PC-9 (cell line): ENCODE data around the gene TMEM120B. TPM values are rescaled to one million over a fixed set of nuclear protein-coding genes. Genes with fewer than 3 reads are reported as not detected.

Experiments
- BruUV-seq: library from RNA; stranded (reverse); fragments of 400-500 nt; replicated peaks from 2 replicates; lab custom pipeline; 2021; lab: Mats Ljungman, UMichigan
- CTCF ChIA-PET: fragments of 300-600 bp; sonication (Branson Sonifier 250); formaldehyde crosslinking; loops from one replicate; lab custom pipeline; 2022; ENCODE audit warnings: antibody characterized with exemption; lab: Charles Lee
- POLR2A ChIA-PET: fragments of 300-600 bp; sonication (Branson Sonifier 250); formaldehyde crosslinking; loops from one replicate; lab custom pipeline; 2022; ENCODE audit warnings: antibody characterized with exemption; ENCODE audit not compliant: unreplicated experiment; lab: Charles Lee
- DNase-seq, 2 experiments: peaks; one replicate each; pipeline versions ENCODE4 v3.0.0 to v3.0.0-alpha.2; 2015 to 2022; ENCODE audit warnings: mixed read lengths in 1 of 2
- H2AFZ ChIP-seq: fragments of 200-600 bp; sonication (generic); 2 replicates; pipeline ENCODE4 v1.8.1; 2017; ENCODE audit warnings: antibody characterized with exemption
- H3F3A ChIP-seq: fragments of 200-600 bp; sonication (generic); 2 replicates; pipeline ENCODE4 v1.8.1; 2017; ENCODE audit warnings: antibody characterized with exemption, mild to moderate bottlenecking, low read depth; ENCODE audit not compliant: insufficient read depth
- H3K27ac ChIP-seq: fragments of 200-600 bp; sonication (generic); 2 replicates; pipeline ENCODE4 v1.6.1; 2016; ENCODE audit warnings: mixed run types
- H3K27me3 ChIP-seq: fragments of 200-600 bp; sonication (generic); 2 replicates; pipeline ENCODE4 v1.6.1; 2016; ENCODE audit warnings: low read depth, mixed run types; ENCODE audit not compliant: insufficient read depth
- H3K36me3 ChIP-seq: fragments of 200-600 bp; sonication (generic); 2 replicates; pipeline ENCODE4 v1.6.1; 2016; ENCODE audit warnings: low read depth, mixed run types
- H3K4me1 ChIP-seq: fragments of 200-600 bp; sonication (generic); replicated peaks from 2 replicates; pipeline ENCODE4 v1.6.1; 2016; ENCODE audit warnings: mixed run types; ENCODE audit not compliant: insufficient read depth
- H3K4me2 ChIP-seq: fragments of 200-600 bp; sonication (generic); 2 replicates; pipeline ENCODE4 v1.6.1; 2017; ENCODE audit warnings: mixed run types
- H3K4me3 ChIP-seq: fragments of 200-600 bp; sonication (generic); 2 replicates; pipeline ENCODE4 v1.6.1; 2016; ENCODE audit warnings: mixed run types
- H3K79me2 ChIP-seq: fragments of 200-600 bp; sonication (generic); 2 replicates; pipeline ENCODE4 v1.6.1; 2017; ENCODE audit warnings: low read depth, mixed run types
- H3K9me2 ChIP-seq: fragments of 200-600 bp; sonication (generic); 2 replicates; pipeline ENCODE4 v1.8.1; 2017; ENCODE audit warnings: mild to moderate bottlenecking; ENCODE audit not compliant: insufficient read depth
- H3K9me3 ChIP-seq: fragments of 200-600 bp; sonication (generic); 2 replicates; pipeline ENCODE4 v1.8.1; 2016; ENCODE audit warnings: low read depth; ENCODE audit not compliant: insufficient read depth
- H4K20me1 ChIP-seq: fragments of 200-600 bp; sonication (generic); 2 replicates; pipeline ENCODE4 v1.8.1; 2017; ENCODE audit not compliant: insufficient read depth
- EZH2 ChIP-seq: fragments of 200-600 bp; sonication (generic); IDR thresholded peaks from 2 replicates; pipeline ENCODE4 v1.8.0; 2017; ENCODE audit warnings: antibody characterized with exemption, low read depth
- intact Hi-C: fragments of 100-400 bp; cut with micrococcal nuclease; formaldehyde crosslinking; loops from one replicate; pipeline ENCODE4 v1.10.0; 2022; ENCODE audit not compliant: unreplicated experiment
- total RNA-seq: library from RNA; stranded (reverse); gene quantifications from 2 replicates; pipeline ENCODE4 v1.2.3, GENCODE V29; 2021
- TF ChIP-seq, protein P1 (sequence below): fragments of 200-600 bp; sonication (generic); conservative IDR thresholded peaks from 2 replicates; pipeline ENCODE4 v1.6.1; 2017; ENCODE audit warnings: mixed run types, antibody characterized with exemption, mild to moderate bottlenecking, moderate library complexity

Gene TMEM120B
- total RNA-seq, 1 experiment from 2014 or later: 12.4 TPM

DNA sequence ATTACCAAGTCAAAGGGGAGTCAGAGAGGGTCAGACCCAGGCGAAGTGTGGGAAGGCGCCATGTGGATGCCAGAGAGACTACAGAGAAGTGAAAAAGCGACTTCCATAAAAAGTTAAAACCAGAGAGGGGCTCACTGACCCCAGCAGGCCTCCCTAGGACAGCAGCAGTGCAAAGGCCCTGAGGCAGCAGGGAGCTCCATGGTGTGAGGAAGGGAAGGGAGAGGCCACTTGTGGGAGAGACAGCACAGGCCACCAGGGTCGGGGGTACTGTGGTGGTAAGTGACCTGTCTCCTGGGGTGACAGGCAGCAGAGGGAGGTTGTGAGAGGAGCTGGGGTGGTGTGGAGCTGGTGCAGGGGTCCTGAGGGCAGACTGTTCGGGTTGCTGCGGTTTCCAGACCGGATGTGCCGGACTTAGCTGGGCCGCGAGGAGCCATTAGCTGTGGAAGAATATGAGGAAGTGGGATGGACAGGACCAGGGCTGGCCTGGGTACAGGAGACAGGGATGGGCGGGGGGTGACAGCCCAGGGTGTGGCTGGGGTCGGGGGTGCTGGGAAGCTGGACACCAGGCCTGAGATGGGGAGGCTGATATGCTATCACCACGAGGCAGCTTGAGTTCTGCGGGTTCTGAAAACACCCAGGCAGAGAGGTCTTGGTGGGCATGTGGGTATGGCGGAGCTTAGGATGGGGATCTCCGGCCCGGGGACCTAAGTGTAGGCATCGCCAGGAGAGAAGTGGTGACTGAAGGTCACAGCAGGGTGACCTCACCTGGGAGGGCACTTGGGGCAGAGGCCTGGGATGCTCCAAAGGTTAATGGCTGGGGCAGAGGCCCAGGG lies 114.0 kb downstream of the TMEM120B start:
- no peak overlapping the region for H3K4me2 ChIP-seq
- no peaks in the 10 kb centered on the region for H3K9me3 ChIP-seq
- H3K27me3 ChIP-seq: no peaks in the 10 kb centered on the region
- DNase-seq: no peak
- TF ChIP-seq, protein P1, sequence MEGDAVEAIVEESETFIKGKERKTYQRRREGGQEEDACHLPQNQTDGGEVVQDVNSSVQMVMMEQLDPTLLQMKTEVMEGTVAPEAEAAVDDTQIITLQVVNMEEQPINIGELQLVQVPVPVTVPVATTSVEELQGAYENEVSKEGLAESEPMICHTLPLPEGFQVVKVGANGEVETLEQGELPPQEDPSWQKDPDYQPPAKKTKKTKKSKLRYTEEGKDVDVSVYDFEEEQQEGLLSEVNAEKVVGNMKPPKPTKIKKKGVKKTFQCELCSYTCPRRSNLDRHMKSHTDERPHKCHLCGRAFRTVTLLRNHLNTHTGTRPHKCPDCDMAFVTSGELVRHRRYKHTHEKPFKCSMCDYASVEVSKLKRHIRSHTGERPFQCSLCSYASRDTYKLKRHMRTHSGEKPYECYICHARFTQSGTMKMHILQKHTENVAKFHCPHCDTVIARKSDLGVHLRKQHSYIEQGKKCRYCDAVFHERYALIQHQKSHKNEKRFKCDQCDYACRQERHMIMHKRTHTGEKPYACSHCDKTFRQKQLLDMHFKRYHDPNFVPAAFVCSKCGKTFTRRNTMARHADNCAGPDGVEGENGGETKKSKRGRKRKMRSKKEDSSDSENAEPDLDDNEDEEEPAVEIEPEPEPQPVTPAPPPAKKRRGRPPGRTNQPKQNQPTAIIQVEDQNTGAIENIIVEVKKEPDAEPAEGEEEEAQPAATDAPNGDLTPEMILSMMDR: no peak
- TF ChIP-seq EZH2: no peak
- intact Hi-C loops: no loop called here
- no peaks in the 10 kb centered on the region for H3K79me2 ChIP-seq
- no peak overlapping the region for H2AFZ ChIP-seq
- BruUV-seq: no TSS peak
- peaks cover 3% of the 10 kb centered on the region; the same call in 1 of the 2 replicates for H4K20me1 ChIP-seq
- no peaks in the 10 kb centered on the region for H3K9me2 ChIP-seq
- H3K4me1 ChIP-seq: no peaks in the 10 kb centered on the region
- ChIA-PET POLR2A (interaction anchor here (0.5 kb wide), 1 partner anchor 24 kb away, joined by 3 read pairs; no protein-coding TSS in a partner anchor), CTCF (interaction anchor here (0.6 kb wide), 1 partner anchor 142 kb away, joined by 5 read pairs; no protein-coding TSS in a partner anchor)
- no peak overlapping the region for H3K27ac ChIP-seq
- no peaks in the 10 kb centered on the region for H3F3A ChIP-seq
- no peaks in the 10 kb centered on the region for H3K36me3 ChIP-seq
- H3K4me3 ChIP-seq: no peak overlapping the region

DNA sequence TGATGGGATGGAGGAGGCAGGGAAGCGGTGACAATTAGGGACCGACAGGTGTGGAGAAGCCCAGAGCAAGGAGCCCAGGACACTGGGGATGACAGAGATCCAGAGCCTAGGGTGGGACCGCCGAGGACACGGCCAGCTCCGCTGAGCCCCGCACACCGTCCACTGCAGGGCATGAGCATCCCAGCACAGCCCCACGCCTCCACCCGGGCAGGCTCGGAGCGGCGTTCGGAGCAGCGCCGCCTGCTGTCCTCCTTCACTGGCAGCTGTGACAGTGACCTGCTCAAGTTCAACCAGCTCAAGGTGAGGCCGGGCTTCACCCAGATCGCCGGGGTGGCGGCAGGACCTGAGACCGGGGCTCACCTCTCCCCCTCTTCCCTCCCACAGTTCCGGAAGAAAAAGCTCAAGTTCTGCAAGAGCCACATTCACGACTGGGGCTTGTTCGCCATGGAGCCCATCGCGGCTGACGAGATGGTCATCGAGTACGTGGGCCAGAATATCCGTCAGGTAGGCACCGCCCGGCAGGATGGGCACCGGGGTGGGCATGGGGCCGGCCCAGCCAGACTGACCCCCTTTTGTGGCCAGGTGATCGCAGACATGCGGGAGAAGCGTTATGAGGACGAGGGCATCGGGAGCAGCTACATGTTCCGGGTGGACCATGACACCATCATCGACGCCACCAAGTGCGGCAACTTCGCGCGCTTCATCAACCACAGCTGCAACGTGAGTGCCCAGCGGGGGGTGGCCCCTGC lies 115.0 kb downstream of the TMEM120B start:
- Histone ChIP-seq H3F3A (0 out of 2 replicates have a peak, but pooled peaks cover 8% of the 10 kb centered on the region), H3K36me3 (no peaks in the 10 kb centered on the region), H4K20me1 (no peaks in the 10 kb centered on the region), H3K27me3 (no peaks in the 10 kb centered on the region), H3K4me2 (no peak overlapping the region), H3K27ac (no peak overlapping the region), H3K4me3 (no peak overlapping the region), H3K9me2 (no peaks in the 10 kb centered on the region), H3K4me1 (no peaks in the 10 kb centered on the region), H2AFZ (no peak overlapping the region), H3K9me3 (no peaks in the 10 kb centered on the region), H3K79me2 (no peaks in the 10 kb centered on the region)
- intact Hi-C loops: no loop called here
- BruUV-seq: no TSS peak
- ChIA-PET POLR2A (interaction anchor here (0.7 kb wide), 1 partner anchor 21 kb away, joined by 7 read pairs; no protein-coding TSS in a partner anchor), CTCF (no interaction called here)
- DNase-seq: no peak
- no peak for TF ChIP-seq EZH2
- TF ChIP-seq, protein P1: no peak

DNA sequence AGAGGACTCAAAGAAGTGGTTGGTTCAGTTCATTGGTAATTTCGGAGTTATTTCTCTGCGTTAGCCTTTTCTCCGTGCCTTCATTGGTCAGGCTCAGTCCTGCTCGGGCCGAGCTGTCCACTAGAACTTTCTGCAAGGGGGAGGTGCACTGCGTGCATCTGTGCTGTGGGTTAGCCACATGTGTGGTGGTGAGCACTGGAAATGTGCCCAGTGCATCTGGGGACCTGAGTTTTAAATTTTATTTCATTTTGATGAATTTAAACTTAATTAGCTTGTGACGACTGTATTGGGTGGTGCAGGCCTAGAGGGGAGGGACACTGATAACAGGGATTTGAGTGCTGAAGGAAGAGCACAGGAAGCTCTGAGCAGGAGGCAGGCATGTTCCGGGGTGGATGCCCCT lies 115.8 kb downstream of the TMEM120B start:
- no peaks in the 10 kb centered on the region for H3K27me3 ChIP-seq
- ChIA-PET POLR2A (interaction anchor here (0.5 to 0.7 kb wide), 2 partner anchors 12 to 22 kb away, joined by 3 to 7 read pairs; no protein-coding TSS in a partner anchor), CTCF (no interaction called here)
- no peak overlapping the region for H2AFZ ChIP-seq
- no peaks in the 10 kb centered on the region for H3K9me3 ChIP-seq
- no peaks in the 10 kb centered on the region for H3K79me2 ChIP-seq
- no peaks in the 10 kb centered on the region for H3K36me3 ChIP-seq
- H3K9me2 ChIP-seq: no peaks in the 10 kb centered on the region
- H3K27ac ChIP-seq: no peak overlapping the region
- H3K4me2 ChIP-seq: no peak overlapping the region
- H3F3A ChIP-seq: peaks cover 15% of the 10 kb centered on the region; the same call in 1 of the 2 replicates
- no TSS peak for BruUV-seq
- no peak for DNase-seq
- no peaks in the 10 kb centered on the region for H4K20me1 ChIP-seq
- no peaks in the 10 kb centered on the region for H3K4me1 ChIP-seq
- TF ChIP-seq EZH2: no peak
- TF ChIP-seq, protein P1: no peak
- intact Hi-C loops: no loop called here
- H3K4me3 ChIP-seq: no peak overlapping the region
